ENCODE data around the gene KRT24. TPM values are rescaled to one million over a fixed set of nuclear protein-coding genes. Genes with fewer than 3 reads are reported as not detected.
"Not testable (repeated sequence)": the region's sequence is repeated elsewhere in the genome, so short reads cannot be mapped to it uniquely, and the experiment has no call there.

The KRT24 gene
- polyA plus RNA-seq (ENCODE audit: insufficient read length in 10 of 10) = under 1 TPM in 1 of 10 donors, not detected in 9; 0.11 TPM
- long read RNA-seq, donor 1 = 0 reads
- long read RNA-seq, donor 2 = 0 reads
- long read RNA-seq, donor 3 = 0 reads
- long read RNA-seq, donor 4 = 0 reads
- long read RNA-seq, donor 5 = 0 reads
- long read RNA-seq, donor 6 = 0 reads
- long read RNA-seq, donor 7 = 0 reads
- long read RNA-seq, donor 8 = 0 reads
- long read RNA-seq, donor 9 = 0 reads

- DNase-seq = no peak
Observed at GRCh38 chr17:40703652-40704051, at the start of gene KRT24. TSS of gene KRT24 (minus strand) at chr17:40703752. CDS start at chr17:40703693, 59 bp downstream.

- DNase-seq = no peak
Observed at GRCh38 chr17:40751065-40751464, 47.5 kb upstream of the KRT24 start.

- no peak for DNase-seq
Observed at GRCh38 chr17:40750391-40750790, 46.8 kb upstream of the KRT24 start.

GRCh38 chr17:40748666-40749065, 45.1 kb upstream of the KRT24 start:
- DNase-seq = not testable (repeated sequence)

- DNase-seq = no peak
Observed at GRCh38 chr17:40738553-40738952, 35.0 kb upstream of the KRT24 start.

- no peak for DNase-seq
Observed at GRCh38 chr17:40735016-40735415, 31.5 kb upstream of the KRT24 start.

GRCh38 chr17:40734018-40734417, 30.5 kb upstream of the KRT24 start:
- no peak for DNase-seq

- DNase-seq = no peak
Observed at GRCh38 chr17:40730970-40731369, 27.4 kb upstream of the KRT24 start.

GRCh38 chr17:40727447-40728231, 24.1 kb upstream of the KRT24 start:
- DNase-seq = no peak

GRCh38 chr17:40726919-40727318, 23.4 kb upstream of the KRT24 start:
- DNase-seq = no peak

- no peak for DNase-seq
Observed at GRCh38 chr17:40724656-40725055, 21.1 kb upstream of the KRT24 start.

GRCh38 chr17:40722241-40722640, 18.7 kb upstream of the KRT24 start:
- peak; percentile 15 to 52 (median 16) for DNase-seq

- no peak for DNase-seq
Observed at GRCh38 chr17:40720899-40721298, 17.3 kb upstream of the KRT24 start.

- DNase-seq = no peak
Observed at GRCh38 chr17:40718930-40719329, 15.4 kb upstream of the KRT24 start.

- no peak for DNase-seq
Observed at GRCh38 chr17:40717776-40718175, 14.2 kb upstream of the KRT24 start.

- DNase-seq = no peak
Observed at GRCh38 chr17:40714473-40714872, 10.9 kb upstream of the KRT24 start.

- no peak for DNase-seq
Observed at GRCh38 chr17:40707745-40708144, 4.2 kb upstream of the KRT24 start.

- DNase-seq = no peak
Observed at GRCh38 chr17:40705584-40705983, 2.0 kb upstream of the KRT24 start.

- no peak for DNase-seq
Observed at GRCh38 chr17:40702271-40702670, 1.3 kb downstream of the KRT24 start.

GRCh38 chr17:40699853-40700252, 3.7 kb downstream of the KRT24 start:
- DNase-seq = peak; percentile 11 to 77 (median 41)

GRCh38 chr17:40699371-40699770, 4.2 kb downstream of the KRT24 start:
- DNase-seq = peak; percentile 13 to 64 (median 32)

- DNase-seq = no peak
Observed at GRCh38 chr17:40697297-40697696, 6.3 kb downstream of the KRT24 start.

- no peak for DNase-seq
Observed at GRCh38 chr17:40696651-40697072, 6.9 kb downstream of the KRT24 start.
